Upper lobe of right lung (tissue), 1 donor: ENCODE results near the gene PDYN. TPM values are rescaled to one million over a fixed set of nuclear protein-coding genes. Genes with fewer than 3 reads are reported as not detected.

Experiments used
- ATAC-seq: fragments of 200-7000 bp; cut with Tn5 transposase; one replicate; pipeline ENCODE4 v1.9.1; 2020; ENCODE audit warnings: mild to moderate bottlenecking, moderate library complexity
- DNase-seq: peaks from one replicate; pipeline ENCODE4 v3.0.0-alpha.2; 2020
- H3K27ac ChIP-seq: fragments of 200-600 bp; one replicate; pipeline ENCODE4 v1.8.0; 2022
- H3K27me3 ChIP-seq: fragments of 200-600 bp; one replicate; pipeline ENCODE4 v1.8.0; 2022; ENCODE audit warnings: mild to moderate bottlenecking
- H3K36me3 ChIP-seq: fragments of 200-600 bp; one replicate; pipeline ENCODE4 v1.8.0; 2022
- H3K4me1 ChIP-seq: fragments of 200-600 bp; one replicate; pipeline ENCODE4 v1.8.0; 2022
- H3K4me3 ChIP-seq: fragments of 200-600 bp; one replicate; pipeline ENCODE4 v1.8.0; 2022; ENCODE audit warnings: mild to moderate bottlenecking
- H3K9me3 ChIP-seq: fragments of 200-600 bp; one replicate; pipeline ENCODE4 v1.8.0; 2022
- intact Hi-C: fragments of 100-400 bp; cut with DNase I; formaldehyde crosslinking; loops from one replicate; pipeline ENCODE4 v1.11.0; 2022
- total RNA-seq: library from RNA; stranded (reverse); fragmentation: NEBNext Ultra II Directional; extraction: Animal tissue kit (Norgen Biotek cat#: 25700); gene quantifications from one replicate; pipeline ENCODE4 v1.2.1, GENCODE V29; 2021
- TF ChIP-seq, protein P1 (sequence below): fragments of 200-600 bp; IDR thresholded peaks from one replicate; pipeline ENCODE4 v1.8.0; 2022; ENCODE audit warnings: antibody characterized with exemption
- donor health status: DM: no; HTN: yes; CAD: no; lungs with severe emphysema.

The PDYN gene
- total RNA-seq, 1 donor from 2014 or later = not detected

GRCh38 chr20:1951436-1952115 is 42.3 kb downstream of the PDYN start:
- no peak for DNase-seq
- H3K27me3 ChIP-seq = peaks cover 11% of the 10 kb centered on the region
- no peak overlapping the region for H3K27ac ChIP-seq
- peaks cover 8% of the 10 kb centered on the region for H3K4me1 ChIP-seq
- TF ChIP-seq, protein P1, sequence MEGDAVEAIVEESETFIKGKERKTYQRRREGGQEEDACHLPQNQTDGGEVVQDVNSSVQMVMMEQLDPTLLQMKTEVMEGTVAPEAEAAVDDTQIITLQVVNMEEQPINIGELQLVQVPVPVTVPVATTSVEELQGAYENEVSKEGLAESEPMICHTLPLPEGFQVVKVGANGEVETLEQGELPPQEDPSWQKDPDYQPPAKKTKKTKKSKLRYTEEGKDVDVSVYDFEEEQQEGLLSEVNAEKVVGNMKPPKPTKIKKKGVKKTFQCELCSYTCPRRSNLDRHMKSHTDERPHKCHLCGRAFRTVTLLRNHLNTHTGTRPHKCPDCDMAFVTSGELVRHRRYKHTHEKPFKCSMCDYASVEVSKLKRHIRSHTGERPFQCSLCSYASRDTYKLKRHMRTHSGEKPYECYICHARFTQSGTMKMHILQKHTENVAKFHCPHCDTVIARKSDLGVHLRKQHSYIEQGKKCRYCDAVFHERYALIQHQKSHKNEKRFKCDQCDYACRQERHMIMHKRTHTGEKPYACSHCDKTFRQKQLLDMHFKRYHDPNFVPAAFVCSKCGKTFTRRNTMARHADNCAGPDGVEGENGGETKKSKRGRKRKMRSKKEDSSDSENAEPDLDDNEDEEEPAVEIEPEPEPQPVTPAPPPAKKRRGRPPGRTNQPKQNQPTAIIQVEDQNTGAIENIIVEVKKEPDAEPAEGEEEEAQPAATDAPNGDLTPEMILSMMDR = no peak
- ATAC-seq = no peak
- no peak overlapping the region for H3K4me3 ChIP-seq
- H3K9me3 ChIP-seq = no peaks in the 10 kb centered on the region
- H3K36me3 ChIP-seq = no peaks in the 10 kb centered on the region
- intact Hi-C loops = no loop called here

DNA sequence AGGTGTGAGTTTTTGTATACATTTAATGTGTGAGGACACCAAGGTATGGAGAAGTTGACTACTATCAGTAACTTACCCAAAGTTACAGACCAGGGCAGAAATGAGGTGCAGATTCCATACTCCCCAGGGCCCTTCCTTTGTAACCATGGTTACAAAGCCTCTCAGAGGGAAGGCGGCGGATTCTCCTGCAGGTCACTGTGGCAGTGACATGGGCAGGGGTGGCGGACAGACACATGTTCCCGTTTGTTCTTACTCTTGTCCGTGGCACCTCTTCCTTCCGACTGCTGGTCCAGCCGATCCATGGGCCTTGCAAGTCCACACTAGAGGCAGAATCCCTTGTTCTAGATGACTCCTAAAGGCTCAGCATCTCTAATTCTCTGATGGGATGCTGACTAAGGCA is 43.0 kb downstream of the PDYN start:
- H3K27me3 ChIP-seq = peaks cover 12% of the 10 kb centered on the region
- no peak for ATAC-seq

GRCh38 chr20:1949347-1950100 is 44.3 kb downstream of the PDYN start:
- no peak overlapping the region for H3K4me3 ChIP-seq
- H3K36me3 ChIP-seq = no peaks in the 10 kb centered on the region
- no peaks in the 10 kb centered on the region for H3K9me3 ChIP-seq
- peaks cover 12% of the 10 kb centered on the region for H3K27me3 ChIP-seq
- no peak overlapping the region for H3K27ac ChIP-seq
- DNase-seq = no peak
- intact Hi-C loops = no loop called here
- TF ChIP-seq, protein P1 = no peak
- no peak for ATAC-seq
- peaks cover 25% of the 10 kb centered on the region for H3K4me1 ChIP-seq

More for the DNA sequence above, 43.0 kb downstream of the PDYN start:
- Histone ChIP-seq H3K27ac (no peak overlapping the region), H3K36me3 (no peaks in the 10 kb centered on the region), H3K9me3 (no peaks in the 10 kb centered on the region), H3K4me1 (peaks cover 15% of the 10 kb centered on the region), H3K4me3 (no peak overlapping the region)
- TF ChIP-seq, protein P1 = no peak
- DNase-seq = no peak
- intact Hi-C loops = no loop called here

DNA sequence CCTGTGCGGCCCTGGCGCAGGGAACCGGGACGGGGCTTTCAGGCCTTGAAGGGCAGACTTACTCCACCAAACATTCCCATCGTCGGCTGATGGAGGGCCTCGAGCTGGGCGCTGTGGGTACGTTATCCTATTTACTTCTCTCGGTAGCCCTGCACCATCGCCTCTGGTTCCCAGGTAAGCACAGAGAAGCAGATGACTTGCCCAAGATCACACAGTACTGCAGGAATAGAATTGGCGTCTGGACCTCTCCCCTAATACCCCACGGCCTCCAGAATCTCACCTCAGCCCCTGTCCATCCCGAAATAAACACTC is 46.4 kb downstream of the PDYN start:
- H3K27me3 ChIP-seq = peaks cover 12% of the 10 kb centered on the region
- no peaks in the 10 kb centered on the region for H3K36me3 ChIP-seq
- ATAC-seq (no peak), DNase-seq (no peak)
- H3K9me3 ChIP-seq = no peaks in the 10 kb centered on the region
- intact Hi-C loops = no loop called here
- TF ChIP-seq, protein P1 = no peak
- H3K27ac ChIP-seq = peak overlapping the region; percentile 72
- peak overlapping the region; percentile 16 for H3K4me3 ChIP-seq
- peaks cover 41% of the 10 kb centered on the region for H3K4me1 ChIP-seq

DNA sequence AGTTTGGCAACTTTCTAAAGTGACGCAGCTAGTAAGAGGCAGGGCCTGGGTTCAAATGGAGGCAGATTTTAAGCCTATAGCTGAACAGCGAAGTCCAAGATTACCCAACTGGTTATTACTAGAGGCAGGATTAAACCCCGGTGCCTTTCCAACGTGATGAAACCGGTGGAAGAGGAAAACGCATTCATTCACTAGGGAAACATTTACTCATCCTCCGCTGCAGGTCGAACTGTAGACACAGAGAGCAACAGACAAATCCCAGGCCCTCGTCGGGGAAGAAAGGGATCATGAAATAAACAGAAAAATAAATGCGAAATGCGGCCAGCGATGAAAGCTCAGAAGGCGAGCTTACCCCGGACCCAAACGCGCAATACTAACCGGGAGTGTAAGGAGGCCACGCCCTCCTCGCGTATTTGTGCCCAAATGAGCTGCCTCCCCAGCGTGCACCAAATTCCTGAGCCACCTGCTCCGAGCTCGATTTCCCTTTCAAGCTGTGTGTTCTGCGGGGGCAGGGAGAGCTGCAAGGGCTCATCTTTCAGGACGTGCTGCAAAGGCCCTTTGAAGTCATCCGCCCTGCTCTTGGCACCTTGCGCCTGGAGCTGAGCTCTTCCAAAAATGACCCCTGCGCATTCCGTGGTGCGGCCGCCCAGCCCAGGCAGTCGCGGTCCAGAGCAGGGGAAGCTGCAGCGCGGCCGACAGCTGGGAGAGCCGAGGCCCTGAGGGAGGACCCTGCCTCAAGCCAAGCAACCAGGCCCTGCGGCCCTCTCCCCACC is 46.9 kb downstream of the PDYN start:
- no peak for DNase-seq
- intact Hi-C loops = no loop called here
- Histone ChIP-seq H3K27ac (peak overlapping the region; percentile 72), H3K9me3 (no peaks in the 10 kb centered on the region), H3K27me3 (peaks cover 12% of the 10 kb centered on the region), H3K36me3 (no peaks in the 10 kb centered on the region), H3K4me3 (peak overlapping the region; percentile 16), H3K4me1 (peaks cover 44% of the 10 kb centered on the region)
- peak; percentile 61 for ATAC-seq
- TF ChIP-seq, protein P1 = no peak
